Cardiac septum (tissue), 1 donor: ENCODE measurements around the gene MOBP. TPM values are rescaled to one million over a fixed set of nuclear protein-coding genes. Genes with fewer than 3 reads are reported as not detected.

Source experiments
- DNase-seq: peaks from one replicate; pipeline ENCODE4 v3.0.0-alpha.2; 2020; ENCODE audit warnings: low spot score
- intact Hi-C: fragments of 100-400 bp; cut with DNase I; formaldehyde crosslinking; loops from one replicate; pipeline ENCODE4 v1.14.0; 2022
- total RNA-seq: library from RNA; stranded (reverse); fragmentation: NEBNext Ultra II Directional; extraction: Animal tissue kit (Norgen Biotek cat#: 25700); gene quantifications from one replicate; pipeline ENCODE4 v1.2.1, GENCODE V29; 2021
- donor health status: DM: no; HTN: no; CAD: no.

The MOBP gene
- total RNA-seq, 1 donor from 2014 or later, result 0.08 TPM

GRCh38 chr3:39491014-39491413 lies 23.5 kb downstream of the MOBP start:
- intact Hi-C loops, result no loop called here
- no peak for DNase-seq

DNA sequence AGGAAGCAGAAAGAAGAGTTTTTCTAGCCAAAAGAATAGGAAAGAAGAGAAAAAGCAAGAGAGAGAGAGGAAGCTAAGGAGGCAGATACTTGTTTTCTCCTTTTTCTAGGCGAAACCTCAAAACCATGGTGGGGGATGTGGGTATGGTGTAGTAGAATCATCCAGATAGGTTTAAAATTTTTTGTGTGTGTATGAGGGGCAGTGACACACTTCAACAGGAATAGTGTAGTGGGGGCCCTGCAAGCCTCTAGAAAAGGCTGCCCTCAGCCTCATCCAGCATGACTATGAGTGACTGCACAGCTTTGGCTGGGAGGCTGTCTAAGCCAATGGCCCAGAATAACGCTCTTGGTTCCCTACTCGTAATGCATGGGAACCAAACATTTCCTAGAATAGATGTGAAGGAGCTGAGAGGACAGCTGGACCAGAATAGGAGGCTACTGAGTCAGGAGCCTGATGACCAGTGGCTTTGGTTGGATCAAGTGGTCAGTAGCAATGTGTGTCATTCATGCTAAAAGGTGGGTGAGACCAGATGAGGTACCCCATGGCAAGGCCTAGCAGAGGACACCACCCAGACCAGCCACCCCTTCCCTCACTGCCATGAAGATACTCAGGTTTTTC lies 24.4 kb downstream of the MOBP start:
- no peak for DNase-seq
- intact Hi-C loops, result no loop called here

DNA sequence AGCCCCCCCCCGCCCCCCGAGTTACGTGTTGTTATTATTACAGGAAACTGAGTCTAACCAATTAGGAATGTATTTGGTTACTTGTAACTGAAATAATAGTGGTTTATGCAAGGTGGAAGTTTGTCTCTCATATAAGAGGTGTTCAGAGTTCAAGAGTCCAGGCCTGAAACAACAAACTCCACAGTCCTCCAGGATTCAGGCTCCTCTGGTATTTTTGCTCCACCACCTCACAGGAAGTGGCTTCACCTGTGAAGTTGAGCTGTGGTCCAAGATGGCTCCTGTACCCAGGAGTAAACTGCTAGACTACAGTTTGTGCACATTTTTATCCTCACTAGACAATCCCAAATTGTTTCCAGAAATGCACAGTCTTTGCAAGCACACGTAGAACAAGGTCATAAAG lies 27.3 kb downstream of the MOBP start:
- intact Hi-C loops, result loop anchor here (5.0 kb wide), 1 partner anchor 77 kb away; no protein-coding TSS in a partner anchor
- no peak for DNase-seq

GRCh38 chr3:39497753-39498152 lies 30.3 kb downstream of the MOBP start:
- intact Hi-C loops, result loop anchor here (2.0 to 5.0 kb wide), 2 partner anchors 49 to 80 kb away; no protein-coding TSS in a partner anchor
- no peak for DNase-seq

DNA sequence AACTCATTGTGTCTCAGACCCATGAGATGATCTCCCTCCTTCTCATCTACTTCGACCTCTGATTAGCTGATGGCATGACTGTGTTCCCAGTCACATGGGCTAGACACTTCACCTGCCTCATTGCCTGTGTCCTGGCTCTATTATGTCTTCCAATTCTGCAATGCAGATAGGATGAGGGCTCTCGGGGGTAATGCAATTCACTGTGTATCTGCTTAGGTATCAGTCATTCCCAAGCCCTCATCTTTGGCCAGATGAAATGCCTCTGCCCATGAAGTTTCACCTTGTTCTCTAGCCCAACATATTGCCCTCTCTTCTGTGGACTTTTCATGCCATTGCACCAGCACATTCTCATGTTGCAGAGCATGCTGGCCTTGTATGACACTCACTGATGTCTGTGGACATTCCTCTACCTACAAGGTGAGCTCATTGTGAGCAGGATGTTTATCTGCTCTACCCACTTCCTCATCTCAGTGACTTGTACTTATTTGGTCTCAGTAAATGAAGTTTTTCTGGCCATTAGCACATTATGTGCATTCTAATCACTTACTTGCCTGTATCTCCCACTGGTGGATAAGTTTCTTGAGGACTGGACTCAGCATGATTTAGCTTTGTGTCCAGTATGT lies 32.3 kb downstream of the MOBP start:
- intact Hi-C loops, result loop anchor here (2.0 to 5.0 kb wide), 2 partner anchors 51 to 82 kb away; no protein-coding TSS in a partner anchor

DNA sequence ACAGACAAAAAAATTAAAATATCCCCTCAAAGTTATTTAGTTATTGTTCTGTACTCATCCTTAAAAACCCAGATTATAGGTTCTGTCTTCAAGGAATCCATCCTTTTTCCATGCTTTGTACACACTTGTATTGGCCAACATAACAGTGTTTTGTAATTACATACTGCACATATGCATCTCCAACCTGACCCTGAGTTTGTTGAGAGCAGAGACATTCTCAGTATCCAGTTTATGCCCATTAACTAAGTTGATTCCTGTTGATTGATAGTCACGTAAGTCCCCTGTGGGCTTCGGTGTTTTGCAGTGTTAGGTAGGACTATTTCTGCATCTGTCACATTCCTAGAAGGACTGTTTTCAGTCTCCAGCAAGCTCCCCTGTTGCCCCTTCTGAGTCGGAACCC lies 33.6 kb downstream of the MOBP start:
- no peak for DNase-seq
- intact Hi-C loops, result no loop called here

More for the DNA sequence above, 32.3 kb downstream of the MOBP start:
- no peak for DNase-seq

- intact Hi-C loops, result no loop called here
- DNase-seq, result no peak
Observed at GRCh38 chr3:39501968-39502837, 34.7 kb downstream of the MOBP start.

DNA sequence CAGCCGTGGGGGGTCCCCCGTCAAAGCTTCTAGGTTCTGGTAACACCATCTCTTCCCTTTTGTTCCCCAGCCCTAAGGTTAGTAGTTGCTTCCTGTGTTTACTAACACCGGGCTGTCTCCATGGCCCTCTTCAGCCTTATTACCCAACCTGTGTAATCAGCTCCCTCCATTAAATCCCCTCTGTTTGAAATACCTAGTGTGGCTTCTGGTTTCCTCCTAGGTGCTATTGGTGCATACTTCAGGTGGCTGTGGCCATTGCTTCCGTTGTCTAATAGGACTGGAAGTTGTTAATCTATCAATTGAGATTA lies 35.3 kb downstream of the MOBP start:
- intact Hi-C loops, result no loop called here
- no peak for DNase-seq

- intact Hi-C loops, result no loop called here
- no peak for DNase-seq
Observed at GRCh38 chr3:39505866-39506742, 38.6 kb downstream of the MOBP start.

- intact Hi-C loops, result no loop called here
- DNase-seq, result no peak
Observed at GRCh38 chr3:39506863-39507262, 39.4 kb downstream of the MOBP start.

GRCh38 chr3:39513791-39514369 lies 46.4 kb downstream of the MOBP start:
- no peak for DNase-seq
- intact Hi-C loops, result no loop called here

GRCh38 chr3:39515681-39516441 lies 48.4 kb downstream of the MOBP start:
- intact Hi-C loops, result no loop called here
- DNase-seq, result no peak

DNA sequence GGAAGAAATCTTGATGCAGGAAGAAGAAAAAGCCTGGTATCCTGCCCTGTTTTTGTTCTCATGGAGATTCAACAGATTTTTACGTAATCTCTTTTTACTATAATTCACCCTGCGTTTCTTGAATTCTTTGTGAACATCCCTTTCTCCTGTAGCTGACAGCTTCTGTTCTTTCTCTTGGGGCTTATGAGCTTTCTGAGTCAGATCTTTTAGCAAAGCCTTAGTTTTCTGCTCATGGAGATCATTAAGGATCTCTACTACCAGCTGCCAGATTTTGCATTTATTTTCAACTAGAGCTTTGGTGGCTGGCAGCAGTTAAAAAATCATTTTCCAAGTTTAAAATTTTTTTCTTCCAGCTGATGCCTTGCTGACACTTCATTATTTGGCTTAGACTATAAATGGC lies 51.6 kb downstream of the MOBP start:
- intact Hi-C loops, result no loop called here
- DNase-seq, result no peak

- intact Hi-C loops, result no loop called here
- DNase-seq, result no peak
Observed at GRCh38 chr3:39519554-39520288, 52.2 kb downstream of the MOBP start.

- intact Hi-C loops, result no loop called here
- no peak for DNase-seq
Observed at GRCh38 chr3:39521456-39521855, 54.0 kb downstream of the MOBP start.

DNA sequence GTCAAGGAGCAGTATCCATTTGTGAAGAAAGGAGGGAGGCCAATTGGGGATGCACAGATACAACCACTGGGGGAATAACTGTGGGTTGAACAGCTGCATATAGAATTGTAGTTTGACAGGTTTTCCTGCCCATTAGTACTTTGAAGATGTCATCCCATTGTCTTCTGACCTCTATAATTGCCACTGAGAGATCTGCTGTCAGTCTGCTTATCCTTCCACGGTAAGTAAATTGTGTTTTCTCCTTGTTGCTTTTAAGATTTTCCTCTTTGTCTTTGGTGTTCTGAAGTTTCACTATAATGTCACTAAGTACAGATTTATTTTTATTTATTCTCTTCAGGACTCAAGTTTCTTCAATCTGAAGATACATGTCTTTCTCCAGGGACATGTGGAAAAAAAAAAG lies 56.6 kb downstream of the MOBP start:
- intact Hi-C loops, result no loop called here
- DNase-seq, result no peak

DNA sequence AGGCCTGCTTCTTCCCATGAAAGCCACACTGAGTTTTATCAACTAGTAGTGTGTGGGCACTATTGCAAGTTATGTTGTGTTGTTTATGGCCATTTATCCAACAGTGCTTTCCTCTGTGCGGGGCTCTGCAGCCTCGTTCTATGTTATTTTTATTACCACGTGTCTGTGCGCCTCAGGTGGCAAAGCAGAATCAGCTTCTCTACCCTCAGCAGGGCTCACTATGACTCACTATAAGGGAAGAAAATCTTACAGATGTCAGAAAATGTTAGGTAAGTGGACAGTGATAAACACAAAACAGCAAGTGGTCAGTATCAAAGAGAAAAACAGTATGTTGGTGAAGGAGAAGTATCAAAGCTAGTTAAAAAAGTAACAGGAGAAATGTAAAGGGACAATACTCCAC lies 61.4 kb downstream of the MOBP start:
- DNase-seq, result no peak
- intact Hi-C loops, result no loop called here

DNA sequence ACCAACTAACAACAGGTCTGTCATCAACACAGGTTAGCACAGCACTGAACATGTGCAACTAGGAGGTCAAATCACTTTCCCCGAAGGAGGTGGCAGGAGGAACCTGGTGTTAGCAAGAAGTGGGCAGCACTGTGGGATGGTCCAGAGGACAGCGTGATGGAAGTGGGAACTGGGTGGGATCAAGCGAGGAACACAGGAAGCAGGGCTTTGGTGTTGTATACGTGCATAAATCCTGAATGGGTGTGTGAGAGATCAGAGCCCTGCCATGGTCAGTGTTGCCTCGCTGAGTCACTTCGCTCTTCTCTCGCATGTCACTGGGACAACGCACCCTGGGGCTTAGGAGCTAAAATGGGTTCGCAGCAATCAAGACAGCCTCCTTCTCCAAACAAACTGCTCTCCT lies 62.1 kb downstream of the MOBP start:
- DNase-seq, result no peak
- intact Hi-C loops, result no loop called here
